ENCODE data around the gene TSTD2.

The TSTD2 gene

DNA sequence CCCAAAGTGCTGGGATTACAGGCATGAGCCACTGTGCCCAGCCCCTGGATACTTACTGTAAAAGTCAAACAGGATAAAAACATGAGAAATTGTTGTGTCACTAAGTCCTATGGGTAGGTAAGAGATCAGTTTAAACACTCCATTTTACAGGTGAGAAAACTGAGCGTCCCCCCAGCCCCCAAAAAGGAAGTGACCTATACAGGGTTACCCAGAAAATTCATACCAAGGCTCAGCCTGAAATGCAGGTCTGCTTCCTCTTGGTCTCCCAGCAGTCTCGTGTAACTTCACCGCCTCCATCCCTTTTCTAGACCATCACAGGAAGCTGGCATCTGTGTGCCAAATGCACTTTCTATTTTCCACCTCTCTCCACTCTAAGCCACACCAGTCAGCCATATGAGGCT is 74.5 kb downstream of the TSTD2 start:
- Histone ChIP-seq H3F3A (ENCODE audit: control insufficient read depth, insufficient read depth) (no peaks in the 10 kb centered on the region), H4K20me1 (ENCODE audit: control insufficient read depth, insufficient read depth, low read depth, low read length) (no peaks in the 10 kb centered on the region), H3K79me2 (ENCODE audit: control insufficient read depth, low read length) (no peaks in the 10 kb centered on the region), H3K9me2 (replicated peaks; ENCODE audit: control insufficient read depth, low read length) (no peaks in the 10 kb centered on the region), H3K36me3 (ENCODE audit: control insufficient read depth, low read length) (no peaks in the 10 kb centered on the region), H3K27ac (ENCODE audit: low read depth, low read length) (no peak overlapping the region), H3K4me1 (ENCODE audit: control insufficient read depth, low read length) (no peaks in the 10 kb centered on the region), H3K4me3 (ENCODE audit: low read length) (no peak overlapping the region), H3K4me2 (ENCODE audit: low read length) (no peak overlapping the region), H3K9me3 (ENCODE audit: control insufficient read depth, insufficient read depth, low read length) (no peaks in the 10 kb centered on the region), H3K27me3 (ENCODE audit: control insufficient read depth, low read length) (no peaks in the 10 kb centered on the region)
- TF ChIP-seq CTCF (IDR thresholded peaks at IDR 0.05; ENCODE audit: low read depth, low read length, poor library complexity, severe bottlenecking) (no peak), EZH2phosphoT487 (IDR thresholded peaks at IDR 0.05; ENCODE audit: borderline replicate concordance, low read length) (no peak)

- Histone ChIP-seq H3K79me2 (ENCODE audit: control insufficient read depth, low read length) (no peaks in the 10 kb centered on the region), H3K36me3 (ENCODE audit: control insufficient read depth, low read length) (no peaks in the 10 kb centered on the region), H3K9me3 (ENCODE audit: control insufficient read depth, insufficient read depth, low read length) (no peaks in the 10 kb centered on the region), H3K4me3 (ENCODE audit: low read length) (no peak overlapping the region), H4K20me1 (ENCODE audit: control insufficient read depth, insufficient read depth, low read depth, low read length) (no peaks in the 10 kb centered on the region), H3F3A (ENCODE audit: control insufficient read depth, insufficient read depth) (no peaks in the 10 kb centered on the region), H3K4me1 (ENCODE audit: control insufficient read depth, low read length) (no peaks in the 10 kb centered on the region), H3K9me2 (replicated peaks; ENCODE audit: control insufficient read depth, low read length) (no peaks in the 10 kb centered on the region), H3K27me3 (ENCODE audit: control insufficient read depth, low read length) (no peaks in the 10 kb centered on the region), H3K4me2 (ENCODE audit: low read length) (no peak overlapping the region), H3K27ac (ENCODE audit: low read depth, low read length) (no peak overlapping the region)
- no peak for TF ChIP-seq EZH2phosphoT487 (IDR thresholded peaks at IDR 0.05; ENCODE audit: borderline replicate concordance, low read length)
- no peak for TF ChIP-seq CTCF (IDR thresholded peaks at IDR 0.05; ENCODE audit: low read depth, low read length, poor library complexity, severe bottlenecking)
Observed at GRCh38 chr9:97557606-97558095, 75.5 kb downstream of the TSTD2 start.

GRCh38 chr9:97556721-97557605 is 76.2 kb downstream of the TSTD2 start:
- no peaks in the 10 kb centered on the region for H4K20me1 ChIP-seq (ENCODE audit: control insufficient read depth, insufficient read depth, low read depth, low read length)
- H3K27me3 ChIP-seq (ENCODE audit: control insufficient read depth, low read length): no peaks in the 10 kb centered on the region
- TF ChIP-seq CTCF (IDR thresholded peaks at IDR 0.05; ENCODE audit: low read depth, low read length, poor library complexity, severe bottlenecking) (no peak), EZH2phosphoT487 (IDR thresholded peaks at IDR 0.05; ENCODE audit: borderline replicate concordance, low read length) (no peak)
- no peaks in the 10 kb centered on the region for H3K9me3 ChIP-seq (ENCODE audit: control insufficient read depth, insufficient read depth, low read length)
- H3K4me1 ChIP-seq (ENCODE audit: control insufficient read depth, low read length): no peaks in the 10 kb centered on the region
- no peak overlapping the region for H3K27ac ChIP-seq (ENCODE audit: low read depth, low read length)
- no peaks in the 10 kb centered on the region for H3F3A ChIP-seq (ENCODE audit: control insufficient read depth, insufficient read depth)
- no peaks in the 10 kb centered on the region for H3K79me2 ChIP-seq (ENCODE audit: control insufficient read depth, low read length)
- H3K4me2 ChIP-seq (ENCODE audit: low read length): no peak overlapping the region
- no peaks in the 10 kb centered on the region for H3K36me3 ChIP-seq (ENCODE audit: control insufficient read depth, low read length)
- no peaks in the 10 kb centered on the region for H3K9me2 ChIP-seq (replicated peaks; ENCODE audit: control insufficient read depth, low read length)
- no peak overlapping the region for H3K4me3 ChIP-seq (ENCODE audit: low read length)
